HCT116 (cell line): ENCODE measurements around the gene MSI2. TPM values are rescaled to one million over a fixed set of nuclear protein-coding genes. Genes with fewer than 3 reads are reported as not detected.

Source experiments
- ATAC-seq: fragments of 200-7000 bp; cut with Tn5 transposase; 2 replicates; pipeline ENCODE4 v1.9.1; 2020; ENCODE audit warnings: mild to moderate bottlenecking, moderate library complexity
- BruUV-seq: library from RNA; stranded (reverse); fragments of 400-500 nt; replicated peaks from 2 replicates; lab custom pipeline; 2021; lab: Mats Ljungman, UMichigan
- CTCF ChIA-PET: fragments of 300-600 bp; sonication (Branson Sonifier 250); formaldehyde crosslinking; loops from one replicate; lab custom pipeline; 2021; ENCODE audit warnings: antibody characterized with exemption; lab: Charles Lee
- POLR2A ChIA-PET: fragments of 300-600, 350-600 bp; sonication (Branson Sonifier 250); formaldehyde crosslinking; loops from one replicate; lab custom pipeline; 2021; ENCODE audit warnings: antibody characterized with exemption; lab: Charles Lee
- RAD21 ChIA-PET, 2 experiments: fragments of 300-600 bp; sonication (Branson Sonifier 250); formaldehyde crosslinking; loops; one replicate each; lab custom pipeline; 2023; ENCODE audit warnings: low total read pairs in 2 of 2; ENCODE audit not compliant: uncharacterized antibody in 2 of 2, unreplicated experiment in 2 of 2, low non-redundant PET in 1 of 2; lab: Charles Lee
- DNase-seq: peaks from one replicate; pipeline ENCODE4 v3.0.0-alpha.2; 2010; ENCODE audit warnings: low read depth, low spot score
- H2AFZ ChIP-seq: fragments of 200-600 bp; shearing (Covaris generic), sonication (generic); 2 replicates; pipeline ENCODE4 v1.6.1; 2017; ENCODE audit warnings: low read depth, mixed run types, mixed read lengths, antibody characterized with exemption, low read length; ENCODE audit not compliant: poor library complexity, severe bottlenecking
- H3K27ac ChIP-seq: 2 replicates; pipeline ENCODE4 v1.5.1; 2012; ENCODE audit warnings: low read depth, low read length
- H3K27me3 ChIP-seq: fragments of 200-600 bp; sonication (generic); 2 replicates; pipeline ENCODE4 v1.6.1; 2016; ENCODE audit warnings: mixed run types, low read length, mixed read lengths; ENCODE audit not compliant: insufficient read depth
- H3K36me3 ChIP-seq, 2 experiments: fragments of 200-500 bp in 1 of 2; fragments of 200-600 bp in 1 of 2; sonication (Bioruptor generic) in 1 of 2; sonication (generic) in 1 of 2; 2 replicates each; pipeline versions ENCODE4 v1.5.1 to v1.6.1; 2014 to 2016; ENCODE audit warnings: low read length in 2 of 2, inconsistent platforms in 1 of 2, mixed read lengths in 1 of 2, mixed run types in 1 of 2; ENCODE audit not compliant: insufficient read depth in 2 of 2, control insufficient read depth in 1 of 2
- H3K4me1 ChIP-seq, 2 experiments: fragments of 200-600 bp in 1 of 2; sonication (generic) in 1 of 2; 2 replicates each; pipeline versions ENCODE4 v1.5.1 to v1.6.1; 2012 to 2017; ENCODE audit warnings: low read length in 2 of 2, inconsistent platforms in 1 of 2, mild to moderate bottlenecking in 1 of 2, mixed read lengths in 1 of 2, mixed run types in 1 of 2, moderate library complexity in 1 of 2; ENCODE audit not compliant: insufficient read depth in 2 of 2, control insufficient read depth in 1 of 2
- H3K4me2 ChIP-seq: fragments of 200-600 bp; sonication (generic); 2 replicates; pipeline ENCODE4 v1.6.1; 2017; ENCODE audit warnings: mixed run types, low read length, mixed read lengths
- H3K4me3 ChIP-seq, 2 experiments: fragments of 200-600 bp in 1 of 2; sonication (generic) in 1 of 2; replicated peaks in 1 of 2; 2 replicates each; pipeline ENCODE4 v1.5.1; 2011 to 2016; ENCODE audit warnings: low read length in 2 of 2, control low read depth in 1 of 2, low read depth in 1 of 2, mild to moderate bottlenecking in 1 of 2, mixed read lengths in 1 of 2, mixed run types in 1 of 2
- H3K79me2 ChIP-seq: fragments of 200-600 bp; sonication (generic); 2 replicates; pipeline ENCODE4 v1.6.1; 2017; ENCODE audit warnings: mild to moderate bottlenecking, mixed run types, low read length, moderate library complexity, mixed read lengths; ENCODE audit not compliant: insufficient read depth
- H3K9ac ChIP-seq: fragments of 200-600 bp; sonication (generic); 2 replicates; pipeline ENCODE4 v1.6.1; 2016; ENCODE audit warnings: low read length, mixed read lengths
- H3K9me2 ChIP-seq: fragments of 200-600 bp; sonication (generic), shearing (Covaris generic); 2 replicates; pipeline ENCODE4 v1.6.1; 2017; ENCODE audit warnings: mixed run types, mild to moderate bottlenecking, moderate library complexity; ENCODE audit not compliant: insufficient read depth
- H3K9me3 ChIP-seq, 2 experiments: fragments of 200-500 bp in 1 of 2; fragments of 200-600 bp in 1 of 2; sonication (Bioruptor generic) in 1 of 2; sonication (generic) in 1 of 2; 2 replicates each; pipeline ENCODE4 v1.6.1; 2014 to 2017; ENCODE audit warnings: low read length in 2 of 2, mixed read lengths in 2 of 2, inconsistent platforms in 1 of 2, low read depth in 1 of 2, mild to moderate bottlenecking in 1 of 2, mixed run types in 1 of 2, moderate library complexity in 1 of 2; ENCODE audit not compliant: control insufficient read depth in 1 of 2, insufficient read depth in 1 of 2
- H4K20me1 ChIP-seq: fragments of 200-600 bp; sonication (generic), shearing (Covaris generic); 2 replicates; pipeline ENCODE4 v1.6.1; 2017; ENCODE audit warnings: mixed run types, mild to moderate bottlenecking, moderate library complexity; ENCODE audit not compliant: insufficient read depth
- CTCF ChIP-seq, 3 experiments: fragments of 200-600 bp in 1 of 3; sonication (generic) in 1 of 3; IDR thresholded peaks in 2 of 3; conservative IDR thresholded peaks in 1 of 3; 2 replicates each; pipeline ENCODE4 v1.5.1; 2012 to 2017; ENCODE audit warnings: low read depth in 2 of 3, low read length in 2 of 3, antibody characterized with exemption in 1 of 3, borderline replicate concordance in 1 of 3, control low read depth in 1 of 3, mild to moderate bottlenecking in 1 of 3, mixed read lengths in 1 of 3, mixed run types in 1 of 3, moderate library complexity in 1 of 3; ENCODE audit not compliant: insufficient read depth in 1 of 3
- ELF1 ChIP-seq: IDR thresholded peaks from 2 replicates; pipeline ENCODE4 v1.6.1; 2012; ENCODE audit warnings: low read depth, borderline replicate concordance
- FOSL1 ChIP-seq: IDR thresholded peaks from 2 replicates; pipeline ENCODE4 v1.6.1; 2012; ENCODE audit warnings: low read depth
- MAX ChIP-seq: IDR thresholded peaks from 2 replicates; pipeline ENCODE4 v1.6.1; 2012
- POLR2AphosphoS5 ChIP-seq: IDR thresholded peaks from 2 replicates; pipeline ENCODE4 v1.6.1; 2011; ENCODE audit warnings: mild to moderate bottlenecking, low read depth, low read length, moderate library complexity
- RAD21 ChIP-seq: IDR thresholded peaks from 2 replicates; pipeline ENCODE4 v1.6.1; 2012; ENCODE audit warnings: low read depth, mild to moderate bottlenecking
- REST ChIP-seq: IDR thresholded peaks from 2 replicates; pipeline ENCODE4 v1.6.1; 2012; ENCODE audit warnings: low read depth
- SRF ChIP-seq: IDR thresholded peaks from 2 replicates; pipeline ENCODE4 v1.6.1; 2012; ENCODE audit warnings: low read depth
- TCF7L2 ChIP-seq: IDR thresholded peaks from 2 replicates; pipeline ENCODE4 v1.7.0; 2011; ENCODE audit warnings: borderline replicate concordance, inconsistent platforms; ENCODE audit not compliant: insufficient read depth, insufficient read length; ENCODE audit errors: extremely low read depth
- ZFX ChIP-seq: fragments of 450-650 bp; IDR thresholded peaks from 2 replicates; pipeline ENCODE4 v1.6.1; 2017
- ZNF274 ChIP-seq: fragments of 200-500 bp; sonication (Bioruptor generic); IDR thresholded peaks from 2 replicates; pipeline ENCODE4 v1.6.1; 2014; ENCODE audit warnings: mild to moderate bottlenecking, low read depth, low read length, inconsistent platforms
- intact Hi-C: fragments of 100-400 bp; cut with micrococcal nuclease; formaldehyde crosslinking; loops from 2 replicates; pipeline ENCODE4 v1.10.0; 2022
- total RNA-seq: library from RNA; stranded (reverse); gene quantifications from one replicate; pipeline ENCODE4 v1.2.1, GENCODE V29; 2021; ENCODE audit not compliant: unreplicated experiment

MSI2 gene
- total RNA-seq, 1 experiment from 2014 or later: 137 TPM

GRCh38 chr17:57445772-57446472 is 189.6 kb downstream of the MSI2 start:
- no TSS peak for BruUV-seq
- DNase-seq (no peak), ATAC-seq (no peak)
- ChIA-PET RAD21 (no interaction called here), CTCF (interaction anchor here (1.1 kb wide), 1 partner anchor 203 kb away, joined by 3 read pairs; no protein-coding TSS in a partner anchor), POLR2A (no interaction called here)
- no peaks in the 10 kb centered on the region for H3K36me3 ChIP-seq
- H2AFZ ChIP-seq: no peak overlapping the region
- no peak overlapping the region for H3K27ac ChIP-seq
- H3K9ac ChIP-seq: no peak overlapping the region
- H4K20me1 ChIP-seq: no peaks in the 10 kb centered on the region
- H3K4me1 ChIP-seq: peaks cover 33 to 45% of the 10 kb centered on the region in 2 experiments
- no peaks in the 10 kb centered on the region for H3K9me2 ChIP-seq
- no peaks in the 10 kb centered on the region for H3K9me3 ChIP-seq
- H3K4me3 ChIP-seq: no peak overlapping the region
- TF ChIP-seq TCF7L2: no peak
- TF ChIP-seq SRF: no peak
- no peak for TF ChIP-seq ZFX
- TF ChIP-seq CTCF (IDR thresholded peaks at IDR 0.05 in 2 of 3, conservative IDR thresholded peaks at IDR 0.05 in 1 of 3; ENCODE audit: borderline replicate concordance in 1 of 3, insufficient read depth in 1 of 3, low read depth in 2 of 3, low read length in 2 of 3): no peak
- TF ChIP-seq ZNF274: no peak
- no peak for TF ChIP-seq REST
- TF ChIP-seq MAX: no peak
- no peak for TF ChIP-seq ELF1
- TF ChIP-seq POLR2AphosphoS5: no peak
- TF ChIP-seq RAD21: no peak
- TF ChIP-seq FOSL1: no peak
- H3K79me2 ChIP-seq: peaks cover 11% of the 10 kb centered on the region; the same call in 1 of the 2 replicates
- no peak overlapping the region for H3K4me2 ChIP-seq
- no peaks in the 10 kb centered on the region for H3K27me3 ChIP-seq
- intact Hi-C loops: no loop called here
